Peyer's patch (tissue), 4 donors: ENCODE results near the gene CA10.

ENCODE experiments used
- POLR2A ChIP-seq, 2 donors: fragments of 450-650 bp; IDR thresholded peaks; one replicate each; pipeline ENCODE4 v1.5.1; 2017; ENCODE audit warnings: antibody characterized with exemption in 2 of 2, mild to moderate bottlenecking in 2 of 2, moderate library complexity in 2 of 2
- TF ChIP-seq, protein P1 (sequence below), 6 experiments: fragments of 450-650 bp in 4 of 6; fragments of 200-600 bp in 2 of 6; sonication (generic) in 1 of 6; IDR thresholded peaks; one replicate each; pipeline ENCODE4 v1.5.1; 2017 to 2019; ENCODE audit warnings: antibody characterized with exemption in 6 of 6, mild to moderate bottlenecking in 3 of 6, moderate library complexity in 1 of 6

DNA sequence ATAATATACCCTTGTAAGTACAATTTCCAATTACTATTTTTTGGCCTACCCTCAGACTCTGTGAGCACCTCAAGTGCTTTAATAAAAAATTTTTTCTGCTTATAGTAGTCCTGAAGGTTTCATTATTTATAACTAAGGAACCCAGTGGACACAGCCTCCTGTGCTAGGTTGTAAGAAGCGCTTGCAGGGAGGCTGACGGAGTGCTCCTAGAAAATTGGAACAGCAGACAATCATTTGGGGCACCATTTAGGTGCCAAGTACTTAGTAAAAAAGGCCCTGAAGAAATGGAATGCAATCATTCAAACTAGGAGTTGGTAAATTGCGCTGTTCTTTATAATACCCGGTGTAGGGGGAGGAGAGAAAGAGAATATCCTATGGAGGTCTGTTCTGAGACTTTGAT lies 19.8 kb downstream of the CA10 start:
- TF ChIP-seq, protein P1, sequence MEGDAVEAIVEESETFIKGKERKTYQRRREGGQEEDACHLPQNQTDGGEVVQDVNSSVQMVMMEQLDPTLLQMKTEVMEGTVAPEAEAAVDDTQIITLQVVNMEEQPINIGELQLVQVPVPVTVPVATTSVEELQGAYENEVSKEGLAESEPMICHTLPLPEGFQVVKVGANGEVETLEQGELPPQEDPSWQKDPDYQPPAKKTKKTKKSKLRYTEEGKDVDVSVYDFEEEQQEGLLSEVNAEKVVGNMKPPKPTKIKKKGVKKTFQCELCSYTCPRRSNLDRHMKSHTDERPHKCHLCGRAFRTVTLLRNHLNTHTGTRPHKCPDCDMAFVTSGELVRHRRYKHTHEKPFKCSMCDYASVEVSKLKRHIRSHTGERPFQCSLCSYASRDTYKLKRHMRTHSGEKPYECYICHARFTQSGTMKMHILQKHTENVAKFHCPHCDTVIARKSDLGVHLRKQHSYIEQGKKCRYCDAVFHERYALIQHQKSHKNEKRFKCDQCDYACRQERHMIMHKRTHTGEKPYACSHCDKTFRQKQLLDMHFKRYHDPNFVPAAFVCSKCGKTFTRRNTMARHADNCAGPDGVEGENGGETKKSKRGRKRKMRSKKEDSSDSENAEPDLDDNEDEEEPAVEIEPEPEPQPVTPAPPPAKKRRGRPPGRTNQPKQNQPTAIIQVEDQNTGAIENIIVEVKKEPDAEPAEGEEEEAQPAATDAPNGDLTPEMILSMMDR (IDR thresholded peaks at IDR 0.05): no peak
- TF ChIP-seq POLR2A (IDR thresholded peaks at IDR 0.05): no peak
